ENCODE data around the gene MRPS26.
"Not testable (repeated sequence)": the region's sequence is repeated elsewhere in the genome, so short reads cannot be mapped to it uniquely, and the experiment has no call there.

Gene MRPS26

DNA sequence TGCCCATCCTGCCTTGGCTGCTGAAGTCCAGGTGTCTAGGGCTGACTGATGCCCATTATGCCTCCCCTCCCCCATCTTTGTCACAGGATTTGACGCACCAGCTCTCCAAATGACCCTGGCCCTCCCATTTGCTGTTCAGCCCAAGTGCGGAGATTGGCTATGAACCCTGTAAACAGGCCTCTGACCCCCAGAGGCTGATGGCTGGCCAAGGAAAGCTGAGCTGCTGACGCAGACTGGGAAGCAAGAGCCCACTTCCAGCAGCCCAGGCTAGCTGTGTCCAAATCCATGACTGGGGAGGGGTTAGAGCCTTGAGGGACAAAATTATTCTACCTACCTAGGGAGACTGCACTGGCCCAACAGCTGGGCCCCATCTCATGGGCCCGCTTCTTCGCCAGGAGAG is 3.2 kb upstream of the MRPS26 start:
- no peak for DNase-seq (ENCODE audit: low read depth)

- DNase-seq (ENCODE audit: low read depth), result no peak
Observed at GRCh38 chr20:3043322-3043721, 2.5 kb upstream of the MRPS26 start, which contains the start of gene GNRH2. Gene GNRH2 (plus strand): TSS chr20:3043622. CDS start chr20:3044415, 793 bp downstream.

- no peak for DNase-seq (ENCODE audit: low read depth)
Observed at GRCh38 chr20:3044336-3044965, 1.4 kb upstream of the MRPS26 start.

- DNase-seq (ENCODE audit: low read depth), result peak; percentile 33
Observed at GRCh38 chr20:3045042-3045815, 623 bp upstream of the MRPS26 start.

GRCh38 chr20:3046677-3047462 is 1.0 kb downstream of the MRPS26 start:
- no peak for DNase-seq (ENCODE audit: low read depth)

- DNase-seq (ENCODE audit: low read depth), result no peak
Observed at GRCh38 chr20:3047486-3048419, 1.9 kb downstream of the MRPS26 start.

GRCh38 chr20:3051385-3052019 is 5.7 kb downstream of the MRPS26 start:
- DNase-seq (ENCODE audit: low read depth), result no peak

- no peak for DNase-seq (ENCODE audit: low read depth)
Observed at GRCh38 chr20:3059489-3059888, 13.6 kb downstream of the MRPS26 start.

DNA sequence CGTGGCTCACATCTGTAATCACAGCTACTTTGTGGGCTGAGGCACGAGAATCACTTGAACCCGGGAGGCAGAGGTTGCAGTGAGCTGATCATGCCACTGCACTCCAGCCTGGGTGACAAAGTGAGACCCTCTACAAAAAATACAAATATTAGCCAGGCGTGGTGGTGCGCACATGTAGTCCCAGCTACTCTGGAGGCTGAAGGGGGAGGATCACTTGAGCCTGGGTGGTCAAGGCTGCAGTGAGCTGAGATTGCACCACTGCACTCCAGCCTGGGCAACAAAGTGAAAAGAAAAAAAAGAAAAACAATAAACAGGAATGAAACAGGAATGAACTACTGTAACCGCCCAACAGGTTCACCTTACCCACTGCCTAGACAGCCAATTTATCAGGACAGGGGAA is 18.3 kb downstream of the MRPS26 start:
- DNase-seq (ENCODE audit: low read depth), result not testable (repeated sequence)

- DNase-seq (ENCODE audit: low read depth), result no peak
Observed at GRCh38 chr20:3067139-3068014, 21.5 kb downstream of the MRPS26 start.

DNA sequence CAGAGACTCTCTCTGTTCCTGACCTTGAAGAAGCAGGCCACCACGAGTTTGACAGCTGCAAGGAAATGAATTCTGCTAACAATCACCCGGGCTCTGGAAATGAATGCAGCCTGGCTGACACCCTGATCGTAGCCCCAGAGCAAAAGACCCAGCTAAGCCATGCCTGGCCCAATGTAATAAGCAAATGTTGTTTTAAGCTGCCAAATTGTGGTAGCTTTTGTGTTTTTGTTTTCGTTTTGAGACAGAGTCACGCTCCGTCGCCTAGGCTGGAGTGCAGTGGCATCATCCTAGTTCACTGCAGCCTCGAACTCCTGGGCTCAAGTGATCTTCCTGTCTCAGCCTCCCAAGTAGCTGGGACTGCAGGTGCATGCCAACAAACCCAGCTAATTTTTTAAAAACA is 22.2 kb downstream of the MRPS26 start:
- no peak for DNase-seq (ENCODE audit: low read depth)

DNA sequence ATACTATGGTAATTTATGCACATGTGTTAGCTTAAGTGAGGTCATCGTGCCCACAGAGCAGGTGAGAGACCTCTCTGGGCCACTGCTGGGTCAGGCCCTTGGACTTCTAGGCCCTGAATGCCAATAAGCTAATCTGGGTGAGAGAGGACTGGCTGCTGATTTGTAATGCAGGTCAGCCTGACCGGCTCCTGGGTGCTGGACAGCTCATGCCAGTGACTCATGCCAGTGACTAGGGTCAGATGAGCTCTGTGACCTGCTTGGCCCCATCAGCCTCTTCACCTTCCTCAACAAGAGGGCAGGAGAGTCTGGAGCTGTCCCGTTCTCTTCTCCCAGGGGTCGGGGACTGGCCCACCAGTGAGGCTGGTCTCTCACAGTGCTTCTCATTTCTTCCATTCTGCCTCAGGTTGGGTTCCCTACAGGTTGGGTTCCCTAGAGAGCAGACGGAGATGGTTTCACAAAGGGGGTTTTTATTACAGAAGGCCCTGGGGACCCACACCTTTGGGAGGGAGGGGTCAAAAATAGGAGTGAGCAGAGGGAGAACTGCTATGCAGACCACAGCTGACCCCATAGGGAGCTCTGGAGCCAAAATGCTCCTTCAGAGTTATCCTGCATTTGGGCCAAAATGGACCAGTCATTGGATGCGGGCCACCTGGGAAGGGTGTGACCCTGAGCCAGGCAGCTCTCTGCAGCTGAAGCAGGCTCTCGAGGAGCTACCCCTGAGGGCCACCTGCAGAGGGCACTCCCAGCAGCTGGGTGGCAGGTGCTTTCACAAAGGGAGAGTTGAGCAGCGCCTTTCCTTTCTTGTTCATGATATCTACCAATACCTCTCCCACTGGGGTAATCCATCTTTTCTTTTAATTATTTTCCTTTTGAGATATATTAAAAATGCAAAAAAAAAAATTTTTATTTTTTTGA is 23.4 kb downstream of the MRPS26 start:
- DNase-seq (ENCODE audit: low read depth), result no peak

- no peak for DNase-seq (ENCODE audit: low read depth)
Observed at GRCh38 chr20:3070725-3071124, 24.9 kb downstream of the MRPS26 start.

GRCh38 chr20:3071266-3071609 is 25.4 kb downstream of the MRPS26 start:
- no peak for DNase-seq (ENCODE audit: low read depth)

DNA sequence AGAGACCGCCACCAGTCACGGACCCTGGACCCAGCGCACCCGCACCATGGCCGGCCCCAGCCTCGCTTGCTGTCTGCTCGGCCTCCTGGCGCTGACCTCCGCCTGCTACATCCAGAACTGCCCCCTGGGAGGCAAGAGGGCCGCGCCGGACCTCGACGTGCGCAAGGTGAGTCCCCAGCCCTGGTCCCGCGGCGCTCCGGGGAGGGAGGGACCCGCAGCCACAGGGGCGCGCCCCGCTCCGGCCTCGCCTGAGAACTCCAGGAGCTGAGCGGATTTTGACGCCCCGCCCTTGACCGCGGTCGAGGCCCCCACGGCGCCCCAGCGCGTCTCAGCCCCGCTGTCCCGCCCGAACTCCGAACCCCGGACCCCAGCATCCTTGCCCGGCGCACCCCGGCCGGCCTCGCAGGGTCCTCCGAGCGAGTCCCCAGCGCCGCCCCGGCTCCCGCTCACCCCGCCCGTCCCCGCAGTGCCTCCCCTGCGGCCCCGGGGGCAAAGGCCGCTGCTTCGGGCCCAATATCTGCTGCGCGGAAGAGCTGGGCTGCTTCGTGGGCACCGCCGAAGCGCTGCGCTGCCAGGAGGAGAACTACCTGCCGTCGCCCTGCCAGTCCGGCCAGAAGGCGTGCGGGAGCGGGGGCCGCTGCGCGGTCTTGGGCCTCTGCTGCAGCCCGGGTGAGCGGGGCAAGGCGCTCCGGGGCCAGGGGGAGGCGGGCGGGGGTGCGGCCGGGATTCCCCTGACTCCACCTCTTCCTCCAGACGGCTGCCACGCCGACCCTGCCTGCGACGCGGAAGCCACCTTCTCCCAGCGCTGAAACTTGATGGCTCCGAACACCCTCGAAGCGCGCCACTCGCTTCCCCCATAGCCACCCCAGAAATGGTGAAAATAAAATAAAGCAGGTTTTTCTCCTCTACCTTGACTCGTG is 26.0 kb downstream of the MRPS26 start, which contains the start of gene OXT:
Gene OXT, plus strand, starts transcription at position 11 of the 920 bp plus-strand sequence. Its CDS starts 36 bp downstream, at position 47.
- DNase-seq (ENCODE audit: low read depth), result peak; percentile 62

- DNase-seq (ENCODE audit: low read depth), result no peak
Observed at GRCh38 chr20:3072530-3073250, 26.8 kb downstream of the MRPS26 start.

DNA sequence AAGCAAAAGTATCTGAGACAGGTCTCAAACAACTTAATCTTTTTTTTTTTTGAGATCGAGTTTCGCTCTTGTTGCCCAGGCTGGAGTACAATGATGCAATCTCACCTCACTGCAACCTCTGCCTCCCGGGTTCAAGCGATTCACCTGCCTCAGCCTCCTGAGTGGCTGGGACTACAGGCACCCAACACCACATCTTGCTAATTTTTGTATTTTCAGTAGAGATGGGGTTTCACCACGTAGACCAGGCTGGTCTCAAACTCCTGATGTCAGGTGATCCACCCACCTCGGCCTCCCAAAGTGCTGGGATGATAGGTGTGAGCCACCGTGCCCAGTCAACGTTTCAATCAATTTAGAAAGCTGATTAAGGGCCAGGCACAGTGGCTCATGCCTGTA is 27.4 kb downstream of the MRPS26 start:
- not testable (repeated sequence) for DNase-seq (ENCODE audit: low read depth)
